Calu3 (cell line): Measurements from ENCODE around the gene GPSM1. TPM values are rescaled to one million over a fixed set of nuclear protein-coding genes. Genes with fewer than 3 reads are reported as not detected.
"Not testable (repeated sequence)": the region's sequence is repeated elsewhere in the genome, so short reads cannot be mapped to it uniquely, and the experiment has no call there.

ENCODE experiments used
- BruUV-seq: library from RNA; stranded (reverse); fragments of 400-500 nt; replicated peaks from 2 replicates; lab custom pipeline; 2021; lab: Mats Ljungman, UMichigan
- CTCF ChIA-PET: fragments of 300-600 bp; sonication (Branson Sonifier 250); formaldehyde crosslinking; loops from one replicate; lab custom pipeline; 2022; ENCODE audit warnings: antibody characterized with exemption; lab: Charles Lee
- DNase-seq: peaks from one replicate; pipeline ENCODE4 v3.0.0; 2022
- H3K27ac Mint-ChIP-seq: one replicate; pipeline ENCODE4 v1.8.0; 2022; ENCODE audit warnings: mixed read lengths; ENCODE audit not compliant: unreplicated experiment
- H3K27me3 Mint-ChIP-seq: one replicate; pipeline ENCODE4 v1.8.0; 2022; ENCODE audit warnings: mixed read lengths; ENCODE audit not compliant: unreplicated experiment
- H3K36me3 Mint-ChIP-seq: one replicate; pipeline ENCODE4 v1.8.0; 2022; ENCODE audit warnings: mild to moderate bottlenecking, moderate library complexity, mixed read lengths; ENCODE audit not compliant: insufficient read depth, unreplicated experiment
- H3K4me1 Mint-ChIP-seq: one replicate; pipeline ENCODE4 v1.8.0; 2022; ENCODE audit warnings: mild to moderate bottlenecking, low read depth, mixed read lengths; ENCODE audit not compliant: unreplicated experiment
- H3K4me3 Mint-ChIP-seq: one replicate; pipeline ENCODE4 v1.8.0; 2022; ENCODE audit warnings: mild to moderate bottlenecking, low read depth, moderate library complexity, mixed read lengths; ENCODE audit not compliant: unreplicated experiment
- H3K9me3 Mint-ChIP-seq: one replicate; pipeline ENCODE4 v1.8.0; 2022; ENCODE audit warnings: low read depth, mixed read lengths; ENCODE audit not compliant: unreplicated experiment
- intact Hi-C: fragments of 100-400 bp; cut with micrococcal nuclease; formaldehyde crosslinking; loops from one replicate; pipeline ENCODE4 v1.10.0; 2022; ENCODE audit not compliant: unreplicated experiment
- total RNA-seq: library from RNA; stranded (reverse); gene quantifications from 2 replicates; pipeline ENCODE4 v1.2.3, GENCODE V29; 2022
- TF ChIP-seq, protein P1 (sequence below): fragments of 200-600 bp; IDR thresholded peaks from one replicate; pipeline ENCODE4 v1.8.0; 2022; ENCODE audit warnings: antibody characterized with exemption; ENCODE audit not compliant: unreplicated experiment

Gene GPSM1
- total RNA-seq, 1 experiment from 2014 or later: 3.9 TPM

DNA sequence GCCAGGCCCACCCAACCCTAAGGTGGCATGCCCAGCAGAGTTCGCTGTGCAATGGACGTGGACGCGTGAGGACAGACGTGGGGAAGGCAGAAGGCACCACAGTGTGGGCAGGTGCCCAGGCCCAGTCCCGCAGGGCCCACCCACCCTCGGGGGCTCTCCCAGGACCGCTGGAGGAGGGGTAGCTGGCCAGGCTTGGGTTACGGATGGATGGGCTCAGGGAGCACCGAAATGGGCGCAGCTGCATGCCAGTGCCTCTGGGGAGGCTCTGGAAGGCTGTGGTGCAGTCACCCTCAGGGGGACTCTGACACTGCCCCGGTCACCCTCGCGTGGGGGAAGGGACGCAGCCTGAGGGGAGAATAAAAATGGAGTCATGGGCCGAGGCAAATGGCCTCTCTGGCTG lies 9.6 kb upstream of the GPSM1 start:
- Mint-ChIP-seq H3K36me3 (peaks cover 4% of the 10 kb centered on the region), H3K27ac (no peak overlapping the region), H3K27me3 (no peaks in the 10 kb centered on the region), H3K9me3 (peaks cover 10% of the 10 kb centered on the region), H3K4me3 (no peak overlapping the region), H3K4me1 (no peaks in the 10 kb centered on the region)
- TF ChIP-seq, protein P1, sequence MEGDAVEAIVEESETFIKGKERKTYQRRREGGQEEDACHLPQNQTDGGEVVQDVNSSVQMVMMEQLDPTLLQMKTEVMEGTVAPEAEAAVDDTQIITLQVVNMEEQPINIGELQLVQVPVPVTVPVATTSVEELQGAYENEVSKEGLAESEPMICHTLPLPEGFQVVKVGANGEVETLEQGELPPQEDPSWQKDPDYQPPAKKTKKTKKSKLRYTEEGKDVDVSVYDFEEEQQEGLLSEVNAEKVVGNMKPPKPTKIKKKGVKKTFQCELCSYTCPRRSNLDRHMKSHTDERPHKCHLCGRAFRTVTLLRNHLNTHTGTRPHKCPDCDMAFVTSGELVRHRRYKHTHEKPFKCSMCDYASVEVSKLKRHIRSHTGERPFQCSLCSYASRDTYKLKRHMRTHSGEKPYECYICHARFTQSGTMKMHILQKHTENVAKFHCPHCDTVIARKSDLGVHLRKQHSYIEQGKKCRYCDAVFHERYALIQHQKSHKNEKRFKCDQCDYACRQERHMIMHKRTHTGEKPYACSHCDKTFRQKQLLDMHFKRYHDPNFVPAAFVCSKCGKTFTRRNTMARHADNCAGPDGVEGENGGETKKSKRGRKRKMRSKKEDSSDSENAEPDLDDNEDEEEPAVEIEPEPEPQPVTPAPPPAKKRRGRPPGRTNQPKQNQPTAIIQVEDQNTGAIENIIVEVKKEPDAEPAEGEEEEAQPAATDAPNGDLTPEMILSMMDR: no peak
- no TSS peak for BruUV-seq
- CTCF ChIA-PET: no interaction called here
- intact Hi-C loops: no loop called here
- no peak for DNase-seq

DNA sequence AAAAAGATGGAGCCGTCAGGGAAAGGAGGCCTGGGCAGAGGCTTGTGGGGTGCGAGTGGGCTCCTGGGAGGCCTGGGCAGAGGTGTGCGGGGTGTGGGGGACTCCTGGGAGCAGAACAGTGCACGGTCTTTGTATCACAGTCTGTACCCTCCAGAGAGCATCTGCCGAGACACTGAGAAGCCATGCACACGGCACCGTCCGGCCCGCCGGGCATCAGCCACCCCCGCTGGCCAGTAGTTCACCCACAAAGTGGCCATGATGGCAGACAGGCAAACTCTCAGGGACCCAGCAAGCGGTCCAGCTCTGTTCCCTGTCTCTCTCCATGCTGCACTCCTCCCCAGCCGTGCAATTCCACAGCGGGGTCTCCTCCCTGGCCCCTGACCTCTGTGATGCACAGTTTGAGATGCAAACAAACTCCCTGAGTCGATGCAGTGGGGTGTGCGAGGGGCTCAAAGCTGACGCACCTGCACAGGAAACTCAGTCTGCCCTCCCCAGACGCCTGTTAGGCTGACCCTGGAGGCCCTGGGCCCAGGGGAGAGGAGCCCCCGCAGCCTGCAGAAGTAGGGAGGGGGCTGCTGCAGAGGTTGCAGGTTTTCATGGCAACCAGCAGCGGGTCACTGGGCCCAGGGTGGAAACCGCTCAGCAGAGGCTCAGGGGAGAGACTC lies 9.1 kb upstream of the GPSM1 start:
- intact Hi-C loops: no loop called here

DNA sequence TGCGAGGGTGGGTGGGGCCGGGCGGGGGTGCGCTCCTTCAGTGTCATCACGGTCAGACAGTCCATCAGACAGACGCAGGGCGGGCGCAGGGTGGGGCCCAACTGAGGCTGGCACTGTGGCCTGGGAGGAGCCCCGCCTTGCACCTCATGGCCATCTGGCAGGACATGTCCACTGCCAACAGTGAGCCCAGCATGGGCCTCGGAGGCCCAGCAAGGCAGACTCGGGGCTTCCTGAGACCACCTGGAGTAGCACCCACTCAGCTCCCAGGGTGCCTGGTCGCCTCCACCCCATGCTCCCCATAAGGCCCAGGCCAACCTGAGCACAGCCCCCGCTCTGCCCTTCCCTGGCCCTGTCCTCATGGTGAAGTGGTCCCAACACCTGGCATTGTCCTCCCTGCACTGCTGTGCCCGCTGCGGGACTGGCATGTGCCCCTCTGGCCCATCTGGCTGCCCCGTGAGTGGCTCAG lies 8.5 kb upstream of the GPSM1 start:
- no peaks in the 10 kb centered on the region for H3K27me3 Mint-ChIP-seq
- CTCF ChIA-PET: no interaction called here
- DNase-seq: no peak
- peaks cover 4% of the 10 kb centered on the region for H3K36me3 Mint-ChIP-seq
- no peak overlapping the region for H3K4me3 Mint-ChIP-seq
- peaks cover 10% of the 10 kb centered on the region for H3K9me3 Mint-ChIP-seq
- intact Hi-C loops: no loop called here
- no TSS peak for BruUV-seq
- H3K27ac Mint-ChIP-seq: no peak overlapping the region
- TF ChIP-seq, protein P1: no peak
- no peaks in the 10 kb centered on the region for H3K4me1 Mint-ChIP-seq

More for the DNA sequence above, 9.1 kb upstream of the GPSM1 start:
- no TSS peak for BruUV-seq
- CTCF ChIA-PET: no interaction called here
- no peak overlapping the region for H3K4me3 Mint-ChIP-seq
- peaks cover 10% of the 10 kb centered on the region for H3K9me3 Mint-ChIP-seq
- DNase-seq: no peak
- H3K4me1 Mint-ChIP-seq: no peaks in the 10 kb centered on the region
- H3K27ac Mint-ChIP-seq: no peak overlapping the region
- peaks cover 4% of the 10 kb centered on the region for H3K36me3 Mint-ChIP-seq
- H3K27me3 Mint-ChIP-seq: no peaks in the 10 kb centered on the region
- TF ChIP-seq, protein P1: no peak

DNA sequence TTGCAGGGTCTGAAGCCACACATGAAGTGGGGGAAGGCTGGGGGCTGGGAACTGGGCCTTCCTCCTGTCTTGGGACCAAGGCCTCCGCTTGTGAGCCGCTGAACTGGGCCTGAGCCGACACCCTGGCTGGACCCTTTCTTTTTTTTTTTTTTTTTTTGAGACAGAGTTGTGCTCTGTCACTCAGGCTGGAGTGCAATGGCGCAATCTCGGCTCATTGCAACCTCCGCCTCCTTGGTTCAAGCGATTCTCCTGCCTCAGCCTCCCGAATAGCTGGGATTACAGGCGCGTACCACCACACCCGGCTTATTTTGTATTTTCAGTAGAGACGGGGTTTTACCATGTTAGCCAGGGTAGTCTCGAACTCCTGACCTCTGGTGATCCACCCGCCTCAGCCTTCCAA lies 8.1 kb upstream of the GPSM1 start:
- intact Hi-C loops, BruUV-seq, CTCF ChIA-PET, H3K27me3 Mint-ChIP-seq, H3K4me3 Mint-ChIP-seq, H3K36me3 Mint-ChIP-seq, DNase-seq, H3K27ac Mint-ChIP-seq, H3K4me1 Mint-ChIP-seq: not testable (repeated sequence)
- H3K9me3 Mint-ChIP-seq: peaks cover 10% of the 10 kb centered on the region

DNA sequence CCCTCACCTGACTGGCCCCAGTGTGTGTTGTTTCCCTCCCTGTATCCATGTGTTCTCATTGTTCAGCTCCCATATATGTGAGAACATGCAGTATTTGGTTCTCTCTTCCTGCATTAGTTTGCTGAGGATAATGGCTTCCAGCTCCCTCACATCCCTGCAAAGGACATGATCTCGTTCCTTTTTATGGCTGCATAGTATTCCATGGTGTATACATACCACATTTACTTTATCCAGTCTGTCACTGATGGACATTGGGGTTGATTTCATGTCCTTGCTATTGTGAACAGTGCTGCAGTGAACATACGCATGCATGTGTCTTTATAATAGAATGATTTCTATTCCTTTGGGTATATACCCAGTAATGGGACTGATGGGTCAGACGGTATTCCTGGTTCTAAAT lies 7.4 kb upstream of the GPSM1 start:
- H3K27me3 Mint-ChIP-seq, intact Hi-C loops, H3K27ac Mint-ChIP-seq, H3K36me3 Mint-ChIP-seq, CTCF ChIA-PET, H3K4me1 Mint-ChIP-seq, H3K9me3 Mint-ChIP-seq, H3K4me3 Mint-ChIP-seq, BruUV-seq, DNase-seq: not testable (repeated sequence)

DNA sequence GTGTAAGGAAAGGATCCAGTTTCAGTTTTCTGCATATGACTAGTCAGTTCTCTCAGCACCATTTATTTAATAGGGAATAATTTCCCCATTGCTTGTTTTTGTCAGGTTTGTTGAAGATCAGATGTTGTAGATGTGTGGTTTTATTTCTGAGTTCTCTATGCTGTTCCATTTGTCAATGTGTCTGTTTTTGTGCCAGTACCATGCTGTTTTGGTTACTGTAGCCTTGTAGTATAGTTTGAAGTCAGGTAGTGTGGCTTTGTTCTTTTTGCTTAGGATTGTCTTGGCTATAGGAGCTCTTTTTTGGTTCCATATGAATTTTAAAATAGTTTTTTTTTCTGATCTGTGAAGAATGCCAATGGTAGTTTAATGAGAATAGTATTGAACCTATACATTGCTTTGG lies 6.4 kb upstream of the GPSM1 start:
- CTCF ChIA-PET, DNase-seq, H3K4me3 Mint-ChIP-seq, H3K36me3 Mint-ChIP-seq, H3K27me3 Mint-ChIP-seq, H3K9me3 Mint-ChIP-seq, intact Hi-C loops, H3K4me1 Mint-ChIP-seq, H3K27ac Mint-ChIP-seq, BruUV-seq: not testable (repeated sequence)
